WTC11 (cell line): ENCODE results near the gene MRTFA.

Source experiments
- ELF4 ChIP-seq: sonication (generic); formaldehyde crosslinking; IDR thresholded peaks from 2 replicates; pipeline ENCODE4 v1.8.1; 2022; ENCODE audit warnings: low read depth, mild to moderate bottlenecking, moderate library complexity, missing genetic modification reagents
- JUN ChIP-seq: sonication (generic); formaldehyde crosslinking; IDR thresholded peaks from 2 replicates; pipeline ENCODE4 v1.8.0; 2023; ENCODE audit warnings: mild to moderate bottlenecking, missing genetic modification reagents
- NR3C1 ChIP-seq: sonication (generic); formaldehyde crosslinking; conservative IDR thresholded peaks from 2 replicates; pipeline ENCODE4 v1.8.1; 2023; ENCODE audit warnings: low read depth, mild to moderate bottlenecking, missing genetic modification reagents
- SP1 ChIP-seq: sonication (generic); formaldehyde crosslinking; conservative IDR thresholded peaks from 2 replicates; pipeline ENCODE4 v1.8.1; 2022; ENCODE audit warnings: missing genetic modification reagents
- TP53 ChIP-seq: sonication (generic); formaldehyde crosslinking; IDR thresholded peaks from 2 replicates; pipeline ENCODE4 v1.8.1; 2023; ENCODE audit warnings: mild to moderate bottlenecking, missing genetic modification reagents
- ZNF416 ChIP-seq: fragments of 250-450 bp; sonication (Bioruptor Pico); IDR thresholded peaks from 2 replicates; pipeline ENCODE4 v1.9.0; 2021; ENCODE audit warnings: mild to moderate bottlenecking, inconsistent platforms
- TF ChIP-seq, protein P1 (sequence below): fragments of 200-600 bp; IDR thresholded peaks from 2 replicates; pipeline ENCODE4 v1.8.0; 2022; ENCODE audit warnings: antibody characterized with exemption
- TF ChIP-seq, protein P2 (sequence below): sonication (generic); formaldehyde crosslinking; IDR thresholded peaks from 2 replicates; pipeline ENCODE4 v1.8.1; 2022; ENCODE audit warnings: low read depth, mild to moderate bottlenecking, moderate library complexity, missing genetic modification reagents, borderline replicate concordance
- TF ChIP-seq, protein P3 (sequence below): sonication (generic); formaldehyde crosslinking; IDR thresholded peaks from 2 replicates; pipeline ENCODE4 v1.8.1; 2023; ENCODE audit warnings: mild to moderate bottlenecking, missing genetic modification reagents, borderline replicate concordance
- TF ChIP-seq, protein P4 (sequence below): sonication (generic); formaldehyde crosslinking; IDR thresholded peaks from 2 replicates; pipeline ENCODE4 v1.8.1; 2023; ENCODE audit warnings: mild to moderate bottlenecking, missing genetic modification reagents, moderate library complexity
- TF ChIP-seq, protein P5 (sequence below): sonication (generic); formaldehyde crosslinking; IDR thresholded peaks from 2 replicates; pipeline ENCODE4 v1.8.1; 2023; ENCODE audit warnings: mild to moderate bottlenecking, missing genetic modification reagents, moderate library complexity
- TF ChIP-seq, protein P6 (sequence below): sonication (generic); formaldehyde crosslinking; conservative IDR thresholded peaks from 2 replicates; pipeline ENCODE4 v1.8.1; 2022; ENCODE audit warnings: mild to moderate bottlenecking, missing genetic modification reagents

DNA sequence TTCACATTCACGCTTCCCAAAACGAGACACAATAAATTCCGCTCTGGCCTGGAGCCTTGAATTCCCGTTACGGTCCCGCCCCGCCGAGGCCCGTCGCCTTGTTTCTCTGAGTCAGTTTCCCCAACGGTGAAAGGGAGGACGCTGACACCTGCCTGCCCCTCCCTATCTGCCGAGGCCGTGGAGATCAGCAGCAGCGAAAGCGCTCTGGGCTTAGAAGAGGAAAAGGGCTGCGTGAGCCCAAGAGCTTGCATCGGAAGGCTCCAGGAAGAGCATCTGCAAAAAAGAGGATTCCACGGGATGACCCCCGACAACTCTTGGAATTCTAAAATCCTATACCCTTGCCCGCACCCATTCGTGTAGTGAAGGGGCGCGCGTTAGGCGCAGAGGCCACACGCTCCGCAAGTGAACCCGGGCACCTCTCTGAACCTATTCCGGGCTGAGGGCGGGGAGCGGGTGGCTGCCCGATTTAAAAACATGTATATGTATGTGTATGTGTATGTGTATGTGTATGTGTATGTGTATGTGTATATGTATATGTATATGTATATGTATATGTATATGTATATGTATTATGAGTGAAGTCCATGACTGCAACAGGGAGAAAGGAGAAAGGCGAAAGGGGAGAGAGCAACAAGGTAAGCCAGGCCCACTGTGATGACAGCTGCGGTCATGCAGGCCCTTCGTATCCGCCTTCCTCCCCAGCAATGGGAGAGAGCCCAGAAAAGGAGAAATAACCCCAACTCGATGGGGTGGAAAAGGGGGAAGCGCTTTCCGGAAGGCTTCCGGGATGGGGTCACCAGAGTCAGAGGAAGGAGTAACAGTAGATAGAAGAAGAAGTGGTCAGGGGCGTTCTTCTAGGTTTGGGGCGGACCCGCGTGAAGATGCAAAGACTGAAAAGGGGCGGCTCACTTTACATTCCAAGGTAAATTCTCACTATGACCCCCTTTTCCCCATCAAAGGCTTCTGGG lies 948 bp upstream of the MRTFA start:
- TF ChIP-seq, protein P1, sequence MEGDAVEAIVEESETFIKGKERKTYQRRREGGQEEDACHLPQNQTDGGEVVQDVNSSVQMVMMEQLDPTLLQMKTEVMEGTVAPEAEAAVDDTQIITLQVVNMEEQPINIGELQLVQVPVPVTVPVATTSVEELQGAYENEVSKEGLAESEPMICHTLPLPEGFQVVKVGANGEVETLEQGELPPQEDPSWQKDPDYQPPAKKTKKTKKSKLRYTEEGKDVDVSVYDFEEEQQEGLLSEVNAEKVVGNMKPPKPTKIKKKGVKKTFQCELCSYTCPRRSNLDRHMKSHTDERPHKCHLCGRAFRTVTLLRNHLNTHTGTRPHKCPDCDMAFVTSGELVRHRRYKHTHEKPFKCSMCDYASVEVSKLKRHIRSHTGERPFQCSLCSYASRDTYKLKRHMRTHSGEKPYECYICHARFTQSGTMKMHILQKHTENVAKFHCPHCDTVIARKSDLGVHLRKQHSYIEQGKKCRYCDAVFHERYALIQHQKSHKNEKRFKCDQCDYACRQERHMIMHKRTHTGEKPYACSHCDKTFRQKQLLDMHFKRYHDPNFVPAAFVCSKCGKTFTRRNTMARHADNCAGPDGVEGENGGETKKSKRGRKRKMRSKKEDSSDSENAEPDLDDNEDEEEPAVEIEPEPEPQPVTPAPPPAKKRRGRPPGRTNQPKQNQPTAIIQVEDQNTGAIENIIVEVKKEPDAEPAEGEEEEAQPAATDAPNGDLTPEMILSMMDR: no peak
- TF ChIP-seq, protein P2, sequence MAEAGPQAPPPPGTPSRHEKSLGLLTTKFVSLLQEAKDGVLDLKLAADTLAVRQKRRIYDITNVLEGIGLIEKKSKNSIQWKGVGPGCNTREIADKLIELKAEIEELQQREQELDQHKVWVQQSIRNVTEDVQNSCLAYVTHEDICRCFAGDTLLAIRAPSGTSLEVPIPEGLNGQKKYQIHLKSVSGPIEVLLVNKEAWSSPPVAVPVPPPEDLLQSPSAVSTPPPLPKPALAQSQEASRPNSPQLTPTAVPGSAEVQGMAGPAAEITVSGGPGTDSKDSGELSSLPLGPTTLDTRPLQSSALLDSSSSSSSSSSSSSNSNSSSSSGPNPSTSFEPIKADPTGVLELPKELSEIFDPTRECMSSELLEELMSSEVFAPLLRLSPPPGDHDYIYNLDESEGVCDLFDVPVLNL (CRISPR knock-in tag): no peak
- TF ChIP-seq NR3C1 (CRISPR knock-in tag): no peak
- no peak for TF ChIP-seq TP53 (CRISPR knock-in tag)
- TF ChIP-seq, protein P3, sequence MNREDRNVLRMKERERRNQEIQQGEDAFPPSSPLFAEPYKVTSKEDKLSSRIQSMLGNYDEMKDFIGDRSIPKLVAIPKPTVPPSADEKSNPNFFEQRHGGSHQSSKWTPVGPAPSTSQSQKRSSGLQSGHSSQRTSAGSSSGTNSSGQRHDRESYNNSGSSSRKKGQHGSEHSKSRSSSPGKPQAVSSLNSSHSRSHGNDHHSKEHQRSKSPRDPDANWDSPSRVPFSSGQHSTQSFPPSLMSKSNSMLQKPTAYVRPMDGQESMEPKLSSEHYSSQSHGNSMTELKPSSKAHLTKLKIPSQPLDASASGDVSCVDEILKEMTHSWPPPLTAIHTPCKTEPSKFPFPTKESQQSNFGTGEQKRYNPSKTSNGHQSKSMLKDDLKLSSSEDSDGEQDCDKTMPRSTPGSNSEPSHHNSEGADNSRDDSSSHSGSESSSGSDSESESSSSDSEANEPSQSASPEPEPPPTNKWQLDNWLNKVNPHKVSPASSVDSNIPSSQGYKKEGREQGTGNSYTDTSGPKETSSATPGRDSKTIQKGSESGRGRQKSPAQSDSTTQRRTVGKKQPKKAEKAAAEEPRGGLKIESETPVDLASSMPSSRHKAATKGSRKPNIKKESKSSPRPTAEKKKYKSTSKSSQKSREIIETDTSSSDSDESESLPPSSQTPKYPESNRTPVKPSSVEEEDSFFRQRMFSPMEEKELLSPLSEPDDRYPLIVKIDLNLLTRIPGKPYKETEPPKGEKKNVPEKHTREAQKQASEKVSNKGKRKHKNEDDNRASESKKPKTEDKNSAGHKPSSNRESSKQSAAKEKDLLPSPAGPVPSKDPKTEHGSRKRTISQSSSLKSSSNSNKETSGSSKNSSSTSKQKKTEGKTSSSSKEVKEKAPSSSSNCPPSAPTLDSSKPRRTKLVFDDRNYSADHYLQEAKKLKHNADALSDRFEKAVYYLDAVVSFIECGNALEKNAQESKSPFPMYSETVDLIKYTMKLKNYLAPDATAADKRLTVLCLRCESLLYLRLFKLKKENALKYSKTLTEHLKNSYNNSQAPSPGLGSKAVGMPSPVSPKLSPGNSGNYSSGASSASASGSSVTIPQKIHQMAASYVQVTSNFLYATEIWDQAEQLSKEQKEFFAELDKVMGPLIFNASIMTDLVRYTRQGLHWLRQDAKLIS: no peak
- TF ChIP-seq, protein P4, sequence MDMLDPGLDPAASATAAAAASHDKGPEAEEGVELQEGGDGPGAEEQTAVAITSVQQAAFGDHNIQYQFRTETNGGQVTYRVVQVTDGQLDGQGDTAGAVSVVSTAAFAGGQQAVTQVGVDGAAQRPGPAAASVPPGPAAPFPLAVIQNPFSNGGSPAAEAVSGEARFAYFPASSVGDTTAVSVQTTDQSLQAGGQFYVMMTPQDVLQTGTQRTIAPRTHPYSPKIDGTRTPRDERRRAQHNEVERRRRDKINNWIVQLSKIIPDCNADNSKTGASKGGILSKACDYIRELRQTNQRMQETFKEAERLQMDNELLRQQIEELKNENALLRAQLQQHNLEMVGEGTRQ (CRISPR knock-in tag): no peak
- TF ChIP-seq, protein P5, sequence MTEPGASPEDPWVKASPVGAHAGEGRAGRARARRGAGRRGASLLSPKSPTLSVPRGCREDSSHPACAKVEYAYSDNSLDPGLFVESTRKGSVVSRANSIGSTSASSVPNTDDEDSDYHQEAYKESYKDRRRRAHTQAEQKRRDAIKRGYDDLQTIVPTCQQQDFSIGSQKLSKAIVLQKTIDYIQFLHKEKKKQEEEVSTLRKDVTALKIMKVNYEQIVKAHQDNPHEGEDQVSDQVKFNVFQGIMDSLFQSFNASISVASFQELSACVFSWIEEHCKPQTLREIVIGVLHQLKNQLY (CRISPR knock-in tag): no peak
- TF ChIP-seq, protein P6, sequence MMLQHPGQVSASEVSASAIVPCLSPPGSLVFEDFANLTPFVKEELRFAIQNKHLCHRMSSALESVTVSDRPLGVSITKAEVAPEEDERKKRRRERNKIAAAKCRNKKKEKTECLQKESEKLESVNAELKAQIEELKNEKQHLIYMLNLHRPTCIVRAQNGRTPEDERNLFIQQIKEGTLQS (CRISPR knock-in tag): no peak
- no peak for TF ChIP-seq ELF4 (CRISPR knock-in tag)
- TF ChIP-seq SP1 (CRISPR knock-in tag): no peak
- TF ChIP-seq JUN (CRISPR knock-in tag): no peak
- TF ChIP-seq ZNF416 (CRISPR knock-in tag): no peak
